ENCODE results near the gene RNFT2. TPM values are rescaled to one million over a fixed set of nuclear protein-coding genes. Genes with fewer than 3 reads are reported as not detected.

RNFT2 gene, protein sequence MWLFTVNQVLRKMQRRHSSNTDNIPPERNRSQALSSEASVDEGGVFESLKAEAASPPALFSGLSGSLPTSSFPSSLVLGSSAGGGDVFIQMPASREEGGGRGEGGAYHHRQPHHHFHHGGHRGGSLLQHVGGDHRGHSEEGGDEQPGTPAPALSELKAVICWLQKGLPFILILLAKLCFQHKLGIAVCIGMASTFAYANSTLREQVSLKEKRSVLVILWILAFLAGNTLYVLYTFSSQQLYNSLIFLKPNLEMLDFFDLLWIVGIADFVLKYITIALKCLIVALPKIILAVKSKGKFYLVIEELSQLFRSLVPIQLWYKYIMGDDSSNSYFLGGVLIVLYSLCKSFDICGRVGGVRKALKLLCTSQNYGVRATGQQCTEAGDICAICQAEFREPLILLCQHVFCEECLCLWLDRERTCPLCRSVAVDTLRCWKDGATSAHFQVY
- under 1 TPM; 0.09 to 0.28 TPM for polyA plus RNA-seq

DNA sequence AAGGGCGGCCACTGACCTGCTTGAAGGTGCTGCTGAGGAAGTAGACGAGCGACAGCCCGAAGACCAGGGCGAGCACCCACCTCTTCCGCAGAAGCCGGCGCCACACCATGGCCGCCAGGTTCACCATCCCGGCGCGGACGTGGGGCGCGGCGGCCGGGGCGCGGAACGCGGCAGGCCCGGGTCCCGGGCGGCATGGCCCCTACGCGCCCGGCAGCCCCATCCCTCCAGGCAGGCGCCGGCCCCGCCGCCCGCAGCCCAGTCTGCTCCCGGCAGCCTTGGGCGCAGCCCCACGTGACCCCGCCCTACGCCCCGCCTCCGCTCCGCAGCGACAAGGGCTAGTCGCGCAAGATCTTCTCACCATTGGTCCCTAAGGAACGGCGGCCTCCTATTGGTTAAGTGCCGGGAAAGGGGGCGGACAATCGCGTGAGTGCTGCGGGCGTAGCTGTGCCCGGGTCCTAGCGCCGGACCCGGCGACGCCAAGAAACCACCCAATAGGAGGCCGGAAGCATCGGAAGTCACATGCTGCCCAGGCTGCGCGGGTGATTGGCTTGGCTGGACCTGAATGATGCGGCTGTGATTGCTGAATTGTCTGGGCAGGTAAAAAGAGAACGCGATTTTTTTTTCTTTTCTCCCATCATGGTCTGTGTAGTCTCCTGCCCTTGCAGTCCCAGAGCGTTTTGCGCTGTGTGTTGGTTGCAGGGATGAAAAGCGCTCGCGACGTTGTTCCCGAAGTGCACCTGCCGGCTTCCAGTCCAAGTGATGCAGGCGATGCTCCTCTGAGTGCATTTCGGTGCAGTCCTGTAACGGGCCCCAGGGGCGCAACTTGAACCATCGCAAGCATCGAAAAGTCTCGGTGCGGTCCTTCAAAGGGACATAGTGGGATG lies at the start of gene RNFT2, which contains the start of gene SPRING1:
Gene RNFT2, plus strand, starts transcription at position 542 of the 884 bp plus-strand sequence. CDS start 2,183 bp downstream, outside the sequence.
Gene SPRING1, minus strand, starts transcription at position 296 of the 884 bp plus-strand sequence. Its CDS starts 169 bp downstream, at position 127.
- H3K27ac ChIP-seq (ENCODE audit: low read depth in 2 of 2, low read length in 1 of 2): peak within 1 kb of the TSS; percentile 53 to 75
- no peaks in the 10 kb centered on the region for H3K9me3 ChIP-seq (ENCODE audit: control insufficient read depth in 2 of 2, insufficient read depth in 1 of 2, low read depth in 1 of 2, low read length in 1 of 2)
- H3K27me3 ChIP-seq (ENCODE audit: control insufficient read depth in 1 of 2, insufficient read depth in 2 of 2, low read length in 2 of 2): no peaks in the 10 kb centered on the region
- H3K36me3 ChIP-seq (ENCODE audit: control insufficient read depth in 2 of 2, insufficient read depth in 2 of 2, low read length in 1 of 2): no peaks in the 10 kb centered on the region
- H3K4me1 ChIP-seq (ENCODE audit: control insufficient read depth in 2 of 2, insufficient read depth in 2 of 2, low read length in 1 of 2): peaks cover 0 to 8% of the 10 kb centered on the region in 2 donors
- peak within 1 kb of the TSS; percentile 65 to 97 for H3K4me3 ChIP-seq (ENCODE audit: low read depth in 1 of 2, low read length in 2 of 2)
- WGBS, 2 donors: 0% methylated on average over 38 to 80 of the region's 80 CpGs

DNA sequence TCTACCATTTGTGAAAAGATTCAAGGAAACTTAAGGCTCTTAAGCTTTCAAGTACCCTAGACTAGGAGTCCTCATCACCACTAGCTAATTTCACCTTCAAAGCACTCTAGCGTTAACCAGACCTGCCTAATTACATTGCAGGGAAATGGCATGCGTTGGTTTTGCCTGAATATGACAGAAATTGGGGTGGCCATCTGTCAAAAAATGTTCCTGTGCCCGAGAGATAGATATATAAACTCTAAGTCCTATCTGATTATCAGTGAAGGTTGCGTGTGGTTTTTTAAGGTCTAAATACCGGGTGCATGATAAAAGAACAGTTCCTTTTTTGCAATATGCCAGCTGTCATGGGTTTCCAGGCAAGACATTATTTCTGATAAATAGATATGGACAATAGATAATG lies 48.6 kb upstream of the RNFT2 start:
- Histone ChIP-seq H3K9me3 (ENCODE audit: control insufficient read depth in 2 of 2, insufficient read depth in 1 of 2, low read depth in 1 of 2, low read length in 1 of 2) (no peaks in the 10 kb centered on the region), H3K27ac (ENCODE audit: low read depth in 2 of 2, low read length in 1 of 2) (no peak overlapping the region), H3K27me3 (ENCODE audit: control insufficient read depth in 1 of 2, insufficient read depth in 2 of 2, low read length in 2 of 2) (peaks cover 0 to 3% of the 10 kb centered on the region in 2 donors), H3K36me3 (ENCODE audit: control insufficient read depth in 2 of 2, insufficient read depth in 2 of 2, low read length in 1 of 2) (no peaks in the 10 kb centered on the region), H3K4me3 (ENCODE audit: low read depth in 1 of 2, low read length in 2 of 2) (no peak overlapping the region), H3K4me1 (ENCODE audit: control insufficient read depth in 2 of 2, insufficient read depth in 2 of 2, low read length in 1 of 2) (peaks cover 3 to 7% of the 10 kb centered on the region in 2 donors)
- WGBS, 2 donors: 72 to 79% methylated on average over 5 of the region's 5 CpGs

DNA sequence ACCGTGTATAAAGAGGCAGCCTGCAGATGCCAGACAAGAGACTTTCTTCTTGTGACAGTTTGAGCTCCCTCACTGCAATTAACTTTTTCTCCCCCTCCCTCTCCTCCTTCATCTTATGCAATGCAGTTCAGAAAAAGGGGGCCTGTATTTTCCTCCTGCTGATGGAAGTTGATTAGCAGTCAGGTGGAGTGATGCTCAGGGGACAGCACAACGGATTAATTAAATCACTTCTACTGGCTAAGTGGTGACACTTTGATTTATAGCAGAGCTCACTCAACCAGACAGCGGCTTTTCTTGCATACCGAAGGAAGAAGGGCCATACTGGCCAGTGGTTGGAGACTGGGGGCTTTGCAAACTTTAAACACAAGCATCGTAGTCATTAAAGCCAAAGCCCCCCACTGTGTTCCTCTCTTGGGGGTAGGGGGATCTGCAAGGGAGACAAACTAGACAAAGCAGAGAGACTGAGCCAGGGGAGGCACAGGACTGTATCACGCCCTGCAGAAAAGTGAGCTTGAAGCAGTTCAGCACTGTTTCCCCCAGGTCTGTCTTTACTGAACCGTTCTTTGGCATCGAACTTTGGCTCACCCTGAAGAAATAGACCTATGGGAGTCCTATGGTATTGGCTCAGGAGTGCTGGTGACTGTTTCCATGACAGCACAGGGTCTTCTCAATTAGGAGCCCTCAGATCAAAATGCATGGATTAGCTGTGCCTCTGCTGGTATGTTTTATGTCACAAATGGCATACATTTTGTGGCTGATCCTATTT lies 48.0 kb upstream of the RNFT2 start:
- no peaks in the 10 kb centered on the region for H3K36me3 ChIP-seq (ENCODE audit: control insufficient read depth in 2 of 2, insufficient read depth in 2 of 2, low read length in 1 of 2)
- WGBS, 2 donors: 71 to 75% methylated on average over 8 of the region's 8 CpGs

DNA sequence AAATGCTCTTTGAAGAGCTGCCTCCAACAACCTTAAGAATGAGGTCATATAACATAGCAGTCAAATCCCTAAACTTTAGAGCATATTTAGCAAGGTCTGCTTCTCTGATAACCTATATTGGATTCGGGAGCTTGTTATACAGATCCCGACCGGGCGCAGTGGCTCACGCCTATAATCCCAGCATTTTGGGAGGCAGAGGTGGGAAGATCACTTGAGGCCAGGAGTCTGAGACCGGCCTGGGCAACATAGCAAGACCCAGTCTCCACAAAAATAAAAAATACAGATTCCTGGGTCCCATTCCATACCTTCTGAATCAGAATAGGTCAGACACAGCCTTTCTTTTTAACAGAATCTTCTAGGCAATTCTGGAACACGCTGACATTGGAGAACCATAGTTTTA lies 46.9 kb upstream of the RNFT2 start:
- H3K4me3 ChIP-seq (ENCODE audit: low read depth in 1 of 2, low read length in 2 of 2): no peak overlapping the region
- H3K9me3 ChIP-seq (ENCODE audit: control insufficient read depth in 2 of 2, insufficient read depth in 1 of 2, low read depth in 1 of 2, low read length in 1 of 2): no peaks in the 10 kb centered on the region
- WGBS, 2 donors: 95% methylated on average over 7 of the region's 7 CpGs
- peaks cover 0 to 3% of the 10 kb centered on the region in 2 donors for H3K27me3 ChIP-seq (ENCODE audit: control insufficient read depth in 1 of 2, insufficient read depth in 2 of 2, low read length in 2 of 2)
- H3K27ac ChIP-seq (ENCODE audit: low read depth in 2 of 2, low read length in 1 of 2): no peak overlapping the region
- H3K36me3 ChIP-seq (ENCODE audit: control insufficient read depth in 2 of 2, insufficient read depth in 2 of 2, low read length in 1 of 2): no peaks in the 10 kb centered on the region
- H3K4me1 ChIP-seq (ENCODE audit: control insufficient read depth in 2 of 2, insufficient read depth in 2 of 2, low read length in 1 of 2): peaks cover 3 to 7% of the 10 kb centered on the region in 2 donors

More for the DNA sequence above, 48.0 kb upstream of the RNFT2 start:
- Histone ChIP-seq H3K9me3 (ENCODE audit: control insufficient read depth in 2 of 2, insufficient read depth in 1 of 2, low read depth in 1 of 2, low read length in 1 of 2) (no peaks in the 10 kb centered on the region), H3K4me3 (ENCODE audit: low read depth in 1 of 2, low read length in 2 of 2) (no peak overlapping the region), H3K27me3 (ENCODE audit: control insufficient read depth in 1 of 2, insufficient read depth in 2 of 2, low read length in 2 of 2) (peaks cover 0 to 3% of the 10 kb centered on the region in 2 donors), H3K4me1 (ENCODE audit: control insufficient read depth in 2 of 2, insufficient read depth in 2 of 2, low read length in 1 of 2) (peaks cover 3 to 7% of the 10 kb centered on the region in 2 donors), H3K27ac (ENCODE audit: low read depth in 2 of 2, low read length in 1 of 2) (no peak overlapping the region)

DNA sequence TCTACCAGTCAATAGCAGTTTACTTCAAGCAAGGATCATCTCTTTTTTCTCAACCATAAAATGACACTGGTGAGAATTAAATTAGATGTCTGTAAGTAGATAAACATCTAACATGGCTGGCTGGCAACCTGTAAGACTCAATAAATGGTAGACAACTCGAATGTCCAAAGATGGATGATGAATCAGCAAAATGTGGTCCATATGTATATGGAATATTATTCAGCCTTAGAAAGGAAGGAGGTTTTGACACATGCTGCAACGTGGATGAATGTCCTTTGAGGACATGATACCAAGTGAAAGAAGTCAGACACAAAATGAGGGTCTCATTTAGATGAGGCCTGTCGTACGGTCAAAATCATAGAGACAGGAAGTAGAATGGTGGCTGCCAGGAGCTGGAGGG lies 46.5 kb upstream of the RNFT2 start:
- H3K27ac ChIP-seq (ENCODE audit: low read depth in 2 of 2, low read length in 1 of 2): no peak overlapping the region
- 85 to 90% methylated on average over 4 of the region's 4 CpGs for WGBS, 2 donors
- no peaks in the 10 kb centered on the region for H3K36me3 ChIP-seq (ENCODE audit: control insufficient read depth in 2 of 2, insufficient read depth in 2 of 2, low read length in 1 of 2)
- peaks cover 0 to 3% of the 10 kb centered on the region in 2 donors for H3K27me3 ChIP-seq (ENCODE audit: control insufficient read depth in 1 of 2, insufficient read depth in 2 of 2, low read length in 2 of 2)
- peaks cover 3 to 7% of the 10 kb centered on the region in 2 donors for H3K4me1 ChIP-seq (ENCODE audit: control insufficient read depth in 2 of 2, insufficient read depth in 2 of 2, low read length in 1 of 2)
- no peak overlapping the region for H3K4me3 ChIP-seq (ENCODE audit: low read depth in 1 of 2, low read length in 2 of 2)
- H3K9me3 ChIP-seq (ENCODE audit: control insufficient read depth in 2 of 2, insufficient read depth in 1 of 2, low read depth in 1 of 2, low read length in 1 of 2): no peaks in the 10 kb centered on the region

DNA sequence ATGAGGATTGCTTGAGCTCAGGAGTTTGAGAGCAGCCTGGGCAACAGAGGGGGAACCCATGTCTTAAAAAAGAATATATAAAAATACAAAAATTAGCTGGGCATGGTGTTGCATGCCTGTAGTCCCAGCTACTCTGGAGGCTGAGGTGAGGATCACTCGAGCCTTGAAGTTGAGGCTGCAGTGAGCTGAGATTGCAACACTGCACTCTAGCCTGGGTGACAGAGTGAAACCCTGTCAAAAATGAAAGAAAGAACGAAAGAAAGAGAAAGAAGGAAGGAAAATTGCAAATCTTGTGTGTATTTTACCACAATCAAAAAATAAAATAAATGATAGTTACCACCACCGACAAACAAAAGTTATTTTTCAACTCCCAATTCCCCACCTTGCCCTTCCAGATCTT lies 45.5 kb upstream of the RNFT2 start:
- peaks cover 0 to 3% of the 10 kb centered on the region in 2 donors for H3K27me3 ChIP-seq (ENCODE audit: control insufficient read depth in 1 of 2, insufficient read depth in 2 of 2, low read length in 2 of 2)
- no peak overlapping the region for H3K27ac ChIP-seq (ENCODE audit: low read depth in 2 of 2, low read length in 1 of 2)
- peaks cover 3 to 12% of the 10 kb centered on the region in 2 donors for H3K4me1 ChIP-seq (ENCODE audit: control insufficient read depth in 2 of 2, insufficient read depth in 2 of 2, low read length in 1 of 2)
- H3K9me3 ChIP-seq (ENCODE audit: control insufficient read depth in 2 of 2, insufficient read depth in 1 of 2, low read depth in 1 of 2, low read length in 1 of 2): no peaks in the 10 kb centered on the region
- H3K36me3 ChIP-seq (ENCODE audit: control insufficient read depth in 2 of 2, insufficient read depth in 2 of 2, low read length in 1 of 2): no peaks in the 10 kb centered on the region
- no peak overlapping the region for H3K4me3 ChIP-seq (ENCODE audit: low read depth in 1 of 2, low read length in 2 of 2)
- WGBS, 2 donors: 61 to 64% methylated on average over 3 of the region's 3 CpGs

DNA sequence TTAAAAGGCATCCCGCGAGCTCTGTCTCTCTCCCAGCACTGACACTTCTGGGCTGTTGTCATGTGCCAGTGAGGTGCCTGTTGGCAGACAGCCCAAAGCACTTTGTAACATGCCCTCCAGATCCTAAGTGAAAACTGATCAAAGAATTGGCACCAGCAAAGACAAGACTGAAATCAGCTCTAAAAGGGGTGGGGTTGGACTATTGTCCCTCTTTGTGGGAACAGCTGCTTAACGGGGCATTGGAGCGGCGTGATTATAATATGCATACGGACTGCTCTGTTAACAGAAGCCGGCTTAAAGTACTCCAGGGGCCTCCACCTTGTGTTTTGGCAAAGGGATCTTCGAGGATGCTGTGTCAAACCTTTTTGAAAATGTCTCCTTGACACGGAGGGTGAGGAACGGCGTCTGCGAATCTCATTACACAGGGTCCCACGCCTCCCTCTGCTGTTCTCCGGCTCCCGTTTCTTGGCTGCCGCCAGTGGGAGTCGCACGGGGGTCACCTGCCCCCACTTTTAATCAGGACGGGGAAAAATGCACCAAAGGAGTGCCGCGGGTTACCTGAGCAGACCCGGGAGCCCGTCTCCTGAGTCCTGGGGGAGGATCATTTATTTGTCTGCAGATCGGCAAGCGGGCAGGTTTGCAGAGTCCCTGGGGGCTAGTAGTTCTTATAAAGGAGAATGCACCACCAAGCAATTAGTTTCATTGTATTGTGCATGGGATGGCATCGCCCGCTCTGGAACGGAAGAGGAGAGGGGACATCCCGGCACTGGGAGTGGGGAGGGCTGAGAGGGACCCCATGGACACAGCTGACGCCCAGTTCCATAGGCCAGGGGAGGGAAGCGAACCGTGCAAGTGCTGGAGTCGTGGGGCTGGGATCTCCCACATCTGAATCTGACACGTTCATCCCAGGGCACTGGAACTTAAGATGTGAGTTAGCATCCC lies 44.6 kb upstream of the RNFT2 start:
- Histone ChIP-seq H3K4me1 (ENCODE audit: control insufficient read depth in 2 of 2, insufficient read depth in 2 of 2, low read length in 1 of 2) (peaks cover 3 to 12% of the 10 kb centered on the region in 2 donors), H3K36me3 (ENCODE audit: control insufficient read depth in 2 of 2, insufficient read depth in 2 of 2, low read length in 1 of 2) (no peaks in the 10 kb centered on the region), H3K4me3 (ENCODE audit: low read depth in 1 of 2, low read length in 2 of 2) (no peak overlapping the region), H3K27ac (ENCODE audit: low read depth in 2 of 2, low read length in 1 of 2) (no peak overlapping the region), H3K27me3 (ENCODE audit: control insufficient read depth in 1 of 2, insufficient read depth in 2 of 2, low read length in 2 of 2) (peaks cover 0 to 3% of the 10 kb centered on the region in 2 donors), H3K9me3 (ENCODE audit: control insufficient read depth in 2 of 2, insufficient read depth in 1 of 2, low read depth in 1 of 2, low read length in 1 of 2) (no peaks in the 10 kb centered on the region)
- WGBS, 2 donors: 19 to 22% methylated on average over 34 of the region's 34 CpGs

DNA sequence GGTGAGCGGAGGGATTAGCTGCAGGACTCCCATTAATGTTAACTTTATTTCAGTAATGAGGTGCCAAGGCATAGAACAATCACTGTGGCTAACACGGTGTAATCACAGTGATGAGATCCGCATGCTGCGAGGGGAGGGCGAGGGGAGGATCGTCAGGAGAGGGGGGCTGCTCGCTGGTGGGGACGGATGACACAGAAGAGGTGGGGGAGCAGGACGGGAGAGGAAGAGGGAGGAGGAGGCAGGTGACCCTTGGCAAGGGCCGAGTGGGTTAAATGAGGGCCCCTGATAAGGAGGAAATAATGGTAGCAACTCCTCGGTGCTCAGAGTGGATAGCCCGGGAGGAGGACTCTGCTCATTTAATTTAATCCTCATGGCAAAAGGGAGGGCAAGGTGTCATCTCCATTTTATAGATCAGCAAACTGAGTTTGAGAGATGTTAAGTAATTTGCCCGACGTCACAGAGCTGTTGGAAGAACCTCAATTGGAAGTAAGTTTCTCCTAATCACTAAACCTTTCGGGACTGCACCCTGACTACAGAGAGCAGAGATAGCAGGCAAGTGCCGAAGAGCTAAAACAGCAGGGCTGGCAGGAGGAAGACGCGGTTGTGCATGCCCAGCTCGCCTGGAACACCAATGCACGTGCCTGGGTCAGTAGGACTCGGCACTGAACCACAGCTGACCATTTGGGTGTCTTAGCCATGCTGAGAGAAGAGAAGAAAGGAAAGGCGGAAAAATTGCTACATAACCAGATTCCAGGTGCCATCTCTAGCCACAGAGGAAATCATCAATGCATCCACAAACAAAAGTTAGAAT lies 43.3 kb upstream of the RNFT2 start:
- no peak overlapping the region for H3K4me3 ChIP-seq (ENCODE audit: low read depth in 1 of 2, low read length in 2 of 2)
- WGBS, 2 donors: 76 to 84% methylated on average over 22 of the region's 22 CpGs
- H3K9me3 ChIP-seq (ENCODE audit: control insufficient read depth in 2 of 2, insufficient read depth in 1 of 2, low read depth in 1 of 2, low read length in 1 of 2): no peaks in the 10 kb centered on the region
- peaks cover 0 to 3% of the 10 kb centered on the region in 2 donors for H3K27me3 ChIP-seq (ENCODE audit: control insufficient read depth in 1 of 2, insufficient read depth in 2 of 2, low read length in 2 of 2)
- no peaks in the 10 kb centered on the region for H3K36me3 ChIP-seq (ENCODE audit: control insufficient read depth in 2 of 2, insufficient read depth in 2 of 2, low read length in 1 of 2)
- no peak overlapping the region for H3K27ac ChIP-seq (ENCODE audit: low read depth in 2 of 2, low read length in 1 of 2)
- peaks cover 3 to 12% of the 10 kb centered on the region in 2 donors for H3K4me1 ChIP-seq (ENCODE audit: control insufficient read depth in 2 of 2, insufficient read depth in 2 of 2, low read length in 1 of 2)
